GM12873 (cell line): ENCODE data around the gene ALOX15B.
A peak's percentile ranks its signal among the peaks of the same experiment; 100 is the strongest.

Experiments used
- TF ChIP-seq, protein P1 (sequence below): IDR thresholded peaks from 2 replicates; pipeline ENCODE4 v1.5.1; 2012; ENCODE audit warnings: low read depth, mild to moderate bottlenecking, moderate library complexity, low read length, control low read depth; ENCODE audit not compliant: insufficient read depth; ENCODE audit errors: missing control alignments

The ALOX15B gene

DNA sequence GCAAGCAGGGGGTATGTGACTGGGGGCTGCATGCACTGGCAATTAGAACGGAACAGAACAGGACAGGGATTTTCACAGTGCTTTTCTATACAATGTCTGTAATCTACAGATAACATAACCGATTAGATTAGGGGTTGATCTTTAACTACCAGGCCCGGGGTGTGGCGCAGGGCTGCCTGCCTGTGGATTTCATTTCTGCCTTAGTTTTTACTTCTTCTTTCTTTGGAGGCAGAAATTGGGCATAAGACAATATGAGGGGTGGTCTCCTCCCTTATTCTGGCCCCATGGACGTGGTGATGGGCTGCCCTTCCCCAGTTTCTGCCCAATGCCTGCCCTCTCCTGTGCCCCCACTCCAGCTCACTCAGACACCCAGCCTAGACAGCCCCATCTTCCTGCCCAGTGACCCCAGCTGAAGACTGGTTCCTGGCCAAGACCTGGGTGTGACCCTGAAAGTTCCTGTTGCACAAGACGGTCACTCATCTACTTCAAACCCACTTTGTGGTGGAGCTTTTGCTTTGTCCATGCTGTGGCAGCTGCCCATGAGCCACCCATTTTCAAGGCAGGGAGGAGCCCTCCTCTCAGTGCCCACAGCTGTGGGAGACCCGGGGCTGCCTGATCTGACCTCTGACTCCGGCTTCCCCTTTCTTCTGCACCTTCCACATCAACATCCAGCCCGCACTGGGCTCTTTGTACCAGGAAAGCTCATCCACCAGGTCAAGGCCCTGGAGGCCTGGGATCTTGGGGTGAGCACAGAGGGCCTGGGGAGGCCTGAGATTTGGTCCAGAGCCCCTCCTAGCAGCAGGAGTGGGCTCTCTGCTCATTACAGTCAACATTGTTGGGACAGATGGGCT is 30.1 kb downstream of the ALOX15B start:
- TF ChIP-seq, protein P1, sequence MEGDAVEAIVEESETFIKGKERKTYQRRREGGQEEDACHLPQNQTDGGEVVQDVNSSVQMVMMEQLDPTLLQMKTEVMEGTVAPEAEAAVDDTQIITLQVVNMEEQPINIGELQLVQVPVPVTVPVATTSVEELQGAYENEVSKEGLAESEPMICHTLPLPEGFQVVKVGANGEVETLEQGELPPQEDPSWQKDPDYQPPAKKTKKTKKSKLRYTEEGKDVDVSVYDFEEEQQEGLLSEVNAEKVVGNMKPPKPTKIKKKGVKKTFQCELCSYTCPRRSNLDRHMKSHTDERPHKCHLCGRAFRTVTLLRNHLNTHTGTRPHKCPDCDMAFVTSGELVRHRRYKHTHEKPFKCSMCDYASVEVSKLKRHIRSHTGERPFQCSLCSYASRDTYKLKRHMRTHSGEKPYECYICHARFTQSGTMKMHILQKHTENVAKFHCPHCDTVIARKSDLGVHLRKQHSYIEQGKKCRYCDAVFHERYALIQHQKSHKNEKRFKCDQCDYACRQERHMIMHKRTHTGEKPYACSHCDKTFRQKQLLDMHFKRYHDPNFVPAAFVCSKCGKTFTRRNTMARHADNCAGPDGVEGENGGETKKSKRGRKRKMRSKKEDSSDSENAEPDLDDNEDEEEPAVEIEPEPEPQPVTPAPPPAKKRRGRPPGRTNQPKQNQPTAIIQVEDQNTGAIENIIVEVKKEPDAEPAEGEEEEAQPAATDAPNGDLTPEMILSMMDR = no peak

DNA sequence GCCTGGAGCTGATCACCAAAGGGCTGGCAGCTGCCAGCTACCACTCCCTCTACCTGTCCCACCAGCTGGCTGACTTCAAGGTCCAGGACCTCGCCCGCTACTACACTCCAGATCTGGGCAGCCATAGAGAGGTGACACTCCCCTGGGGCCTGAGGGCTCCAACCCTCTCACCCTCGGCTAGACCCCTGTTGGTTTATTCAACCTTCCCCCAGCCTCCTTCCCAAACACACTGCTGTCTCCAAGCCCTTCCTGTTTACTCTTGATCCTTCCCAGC is 30.7 kb downstream of the ALOX15B start:
- TF ChIP-seq, protein P1 = no peak

DNA sequence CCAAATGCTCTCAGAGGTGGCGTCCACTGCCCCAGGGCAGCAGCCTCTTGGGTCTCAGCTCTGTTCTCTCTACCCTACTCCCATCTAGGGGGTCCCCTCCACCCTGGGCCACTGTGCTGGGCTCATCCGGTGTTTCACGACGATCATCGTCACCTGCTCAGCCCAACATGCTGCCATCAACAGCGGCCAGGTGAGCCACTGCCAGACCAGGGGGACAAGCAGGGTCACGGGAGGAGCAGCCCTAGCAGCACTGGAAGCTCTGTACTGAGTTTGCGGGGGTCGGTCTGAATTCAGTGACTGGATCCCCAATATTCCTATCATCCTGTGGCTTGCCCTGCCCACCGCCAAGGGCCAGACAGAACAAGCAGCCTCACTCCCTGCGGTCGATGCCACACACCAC is 32.6 kb downstream of the ALOX15B start:
- TF ChIP-seq, protein P1 = no peak

DNA sequence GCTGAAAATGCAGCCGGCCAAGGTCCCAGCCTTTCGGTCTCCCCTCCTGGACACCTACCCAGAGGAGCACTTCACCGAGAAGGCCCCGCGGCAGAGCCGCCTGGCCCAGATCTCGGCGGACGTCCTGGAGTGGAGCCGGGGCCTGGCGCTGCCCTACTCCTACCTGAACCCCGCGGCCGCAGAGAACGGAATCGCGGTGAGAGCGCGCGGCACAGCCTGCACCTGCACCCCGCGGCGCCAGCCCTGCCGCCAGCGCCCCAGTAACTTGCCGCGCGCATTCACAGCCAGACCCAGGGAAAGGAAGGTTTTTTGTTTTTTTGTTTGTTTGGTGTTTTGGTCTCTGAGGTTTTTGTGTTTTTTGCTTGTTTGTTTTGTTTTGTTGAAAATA is 33.5 kb downstream of the ALOX15B start:
- TF ChIP-seq, protein P1 = no peak

DNA sequence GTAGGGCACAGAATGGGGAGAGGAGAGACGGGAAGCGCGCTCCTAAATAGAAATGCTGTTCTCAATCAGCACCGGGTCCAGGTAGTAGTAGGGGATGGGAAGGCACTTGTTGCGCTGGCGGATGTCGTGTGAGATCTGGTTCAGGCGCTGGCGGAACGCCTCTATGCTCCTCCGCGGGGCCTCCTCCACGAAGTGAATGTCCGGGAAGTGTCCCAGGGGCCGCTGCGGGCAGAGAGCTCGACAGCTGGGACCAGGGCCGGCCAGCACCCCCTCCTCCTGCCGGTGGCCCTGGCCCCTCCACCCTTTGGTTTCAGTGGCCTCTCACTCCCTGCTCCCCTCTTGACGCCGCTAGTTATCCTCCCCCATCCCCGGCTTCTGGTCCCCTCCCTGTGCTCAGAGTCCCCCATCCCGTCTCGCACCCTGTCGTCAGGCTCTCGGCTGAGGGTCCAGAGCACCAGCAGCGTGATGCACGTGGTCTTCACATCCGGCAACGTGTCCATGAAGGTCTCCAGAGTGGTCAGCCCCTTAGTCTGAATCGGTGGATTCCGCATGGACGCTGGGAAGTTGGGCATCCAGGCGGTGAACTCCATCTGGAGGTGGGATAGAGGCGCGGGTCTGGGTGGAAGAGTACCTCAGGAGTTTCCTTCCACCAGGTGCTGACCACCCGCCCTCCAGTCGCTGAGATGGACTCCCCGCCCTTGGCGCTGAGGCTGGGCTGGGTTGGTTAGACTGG is 34.0 kb downstream of the ALOX15B start:
- TF ChIP-seq, protein P1 = no peak

DNA sequence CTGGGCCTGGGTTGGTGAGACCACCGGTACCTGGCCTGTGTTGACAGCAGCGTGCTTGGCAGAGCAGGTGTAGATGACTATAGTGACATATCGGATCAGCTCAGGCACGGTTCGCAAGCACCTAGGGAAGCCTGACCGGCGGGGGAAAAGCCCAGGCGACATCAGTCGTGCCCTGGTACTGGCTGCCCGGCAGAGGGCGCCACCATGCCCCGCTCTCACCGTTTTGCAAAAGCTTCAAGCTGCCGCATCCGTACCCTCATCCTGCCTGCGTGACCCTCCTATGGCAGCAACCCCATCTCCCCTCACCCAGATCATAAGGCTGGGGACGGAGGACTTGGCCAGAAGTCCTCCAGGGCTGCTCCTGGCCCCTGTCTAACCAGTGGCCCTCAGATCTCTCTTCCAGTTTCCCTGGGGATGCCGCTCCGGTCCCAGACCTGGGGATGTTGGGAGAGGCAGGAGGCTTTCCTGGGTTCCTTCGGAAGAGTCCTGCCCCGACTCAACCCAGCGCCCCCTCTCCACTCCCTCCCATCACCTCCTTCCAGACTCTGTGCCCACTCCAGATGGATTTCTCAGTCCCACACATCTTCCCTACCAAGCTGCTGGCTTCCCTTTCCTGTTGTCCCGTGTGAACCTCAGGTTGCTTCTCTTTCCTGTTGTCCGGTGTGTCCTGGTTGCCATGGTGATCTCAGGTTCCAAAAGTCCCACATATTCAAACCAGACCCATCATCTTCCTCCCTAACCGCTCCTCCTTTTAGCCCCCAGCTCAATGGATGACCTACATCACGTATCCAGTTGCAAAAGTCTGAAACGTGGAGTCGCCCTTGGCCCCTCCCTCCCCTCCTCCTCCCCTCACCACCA is 35.0 kb downstream of the ALOX15B start:
- TF ChIP-seq, protein P1 = peak; percentile 99

DNA sequence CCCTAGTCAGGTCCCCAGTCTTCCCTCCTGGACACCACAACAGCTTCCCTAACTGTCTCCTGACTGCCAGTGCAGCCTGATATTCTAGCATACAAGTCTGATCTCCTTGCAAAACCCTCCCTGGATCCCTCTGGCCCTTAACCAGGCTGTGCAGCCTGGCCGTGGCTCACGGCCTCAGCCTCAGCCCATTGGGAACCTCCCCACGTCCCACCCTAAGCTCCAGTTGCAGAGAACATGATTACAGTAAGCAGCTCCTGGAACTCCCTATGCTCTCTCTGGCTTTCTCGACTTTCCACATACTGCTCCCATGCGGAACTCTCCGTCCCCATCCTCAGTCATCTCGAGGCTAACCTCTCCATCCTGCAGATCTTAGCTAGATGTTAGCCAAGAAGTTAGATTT is 35.7 kb downstream of the ALOX15B start:
- TF ChIP-seq, protein P1 = no peak
